ENCODE data around the gene PTEN.

DNA sequence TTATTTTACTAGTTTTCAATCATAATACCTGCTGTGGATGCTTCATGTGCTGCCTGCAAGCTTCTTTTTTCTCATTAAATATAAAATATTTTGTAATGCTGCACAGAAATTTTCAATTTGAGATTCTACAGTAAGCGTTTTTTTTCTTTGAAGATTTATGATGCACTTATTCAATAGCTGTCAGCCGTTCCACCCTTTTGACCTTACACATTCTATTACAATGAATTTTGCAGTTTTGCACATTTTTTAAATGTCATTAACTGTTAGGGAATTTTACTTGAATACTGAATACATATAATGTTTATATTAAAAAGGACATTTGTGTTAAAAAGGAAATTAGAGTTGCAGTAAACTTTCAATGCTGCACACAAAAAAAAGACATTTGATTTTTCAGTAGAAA lies 103.0 kb downstream of the PTEN start:
- TF ChIP-seq, protein P1, sequence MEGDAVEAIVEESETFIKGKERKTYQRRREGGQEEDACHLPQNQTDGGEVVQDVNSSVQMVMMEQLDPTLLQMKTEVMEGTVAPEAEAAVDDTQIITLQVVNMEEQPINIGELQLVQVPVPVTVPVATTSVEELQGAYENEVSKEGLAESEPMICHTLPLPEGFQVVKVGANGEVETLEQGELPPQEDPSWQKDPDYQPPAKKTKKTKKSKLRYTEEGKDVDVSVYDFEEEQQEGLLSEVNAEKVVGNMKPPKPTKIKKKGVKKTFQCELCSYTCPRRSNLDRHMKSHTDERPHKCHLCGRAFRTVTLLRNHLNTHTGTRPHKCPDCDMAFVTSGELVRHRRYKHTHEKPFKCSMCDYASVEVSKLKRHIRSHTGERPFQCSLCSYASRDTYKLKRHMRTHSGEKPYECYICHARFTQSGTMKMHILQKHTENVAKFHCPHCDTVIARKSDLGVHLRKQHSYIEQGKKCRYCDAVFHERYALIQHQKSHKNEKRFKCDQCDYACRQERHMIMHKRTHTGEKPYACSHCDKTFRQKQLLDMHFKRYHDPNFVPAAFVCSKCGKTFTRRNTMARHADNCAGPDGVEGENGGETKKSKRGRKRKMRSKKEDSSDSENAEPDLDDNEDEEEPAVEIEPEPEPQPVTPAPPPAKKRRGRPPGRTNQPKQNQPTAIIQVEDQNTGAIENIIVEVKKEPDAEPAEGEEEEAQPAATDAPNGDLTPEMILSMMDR (conservative IDR thresholded peaks at IDR 0.05; ENCODE audit: low read length): no peak
- no peak for TF ChIP-seq EZH2phosphoT487 (IDR thresholded peaks at IDR 0.05; ENCODE audit: borderline replicate concordance)
